BLaER1 (cell line): ENCODE data around the gene HIPK4.
"Not testable (repeated sequence)": the region's sequence is repeated elsewhere in the genome, so short reads cannot be mapped to it uniquely, and the experiment has no call there.

Experiments
- H3K27ac ChIP-seq: shearing (Covaris generic); formaldehyde crosslinking; 2 replicates; pipeline ENCODE4 v1.8.1; 2022
- H3K27me3 ChIP-seq: shearing (Covaris generic); formaldehyde crosslinking; 2 replicates; pipeline ENCODE4 v1.8.1; 2022
- H3K36me3 ChIP-seq: shearing (Covaris generic); formaldehyde crosslinking; 2 replicates; pipeline ENCODE4 v1.8.1; 2022
- H3K4me1 ChIP-seq: shearing (Covaris generic); formaldehyde crosslinking; 2 replicates; pipeline ENCODE4 v1.8.1; 2022
- H3K4me2 ChIP-seq: shearing (Covaris generic); formaldehyde crosslinking; 2 replicates; pipeline ENCODE4 v1.8.1; 2022
- H3K4me3 ChIP-seq: shearing (Covaris generic); formaldehyde crosslinking; 2 replicates; pipeline ENCODE4 v1.8.1; 2022
- H3K9ac ChIP-seq: shearing (Covaris generic); formaldehyde crosslinking; 2 replicates; pipeline ENCODE4 v1.8.1; 2022
- H3K9me3 ChIP-seq: shearing (Covaris generic); formaldehyde crosslinking; 2 replicates; pipeline ENCODE4 v1.8.1; 2022
- H4K20me1 ChIP-seq: shearing (Covaris generic); formaldehyde crosslinking; 2 replicates; pipeline ENCODE4 v1.8.1; 2022
- Cebpa-rat ChIP-seq: shearing (Covaris generic); IDR thresholded peaks from 2 replicates; pipeline ENCODE4 v1.8.1; 2022

The HIPK4 gene

DNA sequence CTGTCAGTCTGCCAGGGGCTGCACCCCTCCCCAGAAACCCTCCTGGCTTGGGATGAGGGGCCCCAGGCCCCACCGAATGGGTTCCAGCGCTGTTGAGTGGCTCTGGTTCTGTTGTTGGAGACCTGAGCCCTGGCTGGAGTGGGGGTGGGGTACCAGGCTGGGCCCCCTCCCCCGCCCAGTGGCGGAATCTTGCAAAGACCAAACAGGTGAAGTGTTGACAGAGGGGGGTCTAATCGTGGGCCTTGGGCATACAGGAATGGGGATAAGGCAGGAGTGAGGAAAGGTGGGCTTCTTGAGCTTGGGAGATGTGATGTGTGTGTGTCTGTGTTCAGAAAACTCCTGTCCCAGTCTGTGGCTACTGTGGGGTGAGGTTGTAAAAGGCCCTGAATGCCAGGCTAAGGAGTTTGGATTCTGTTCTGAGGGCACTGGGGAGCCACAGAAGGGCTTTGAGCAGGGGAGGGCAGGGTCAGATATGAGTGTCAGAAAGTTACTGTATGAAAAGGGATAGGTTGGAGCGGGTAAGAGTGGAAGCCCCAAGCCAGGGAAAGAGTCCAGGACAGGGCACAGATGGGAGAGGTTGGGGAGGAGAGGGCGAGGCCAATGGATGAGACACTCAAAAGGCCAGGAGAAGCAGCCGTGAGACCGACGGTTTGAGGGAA is at the start of gene HIPK4:
Gene HIPK4 (minus strand): TSS at position 98 of the 659 bp plus-strand sequence. CDS start 279 bp downstream, outside the sequence.
- H3K27me3 ChIP-seq = no peaks in the 10 kb centered on the region
- peaks cover 5% of the 10 kb centered on the region; the same call in 1 of the 2 replicates for H3K4me1 ChIP-seq
- no peaks in the 10 kb centered on the region for H4K20me1 ChIP-seq
- no peak within 1 kb of the TSS for H3K4me3 ChIP-seq
- TF ChIP-seq Cebpa-rat = no peak
- no peak within 1 kb of the TSS for H3K27ac ChIP-seq
- no peaks in the 10 kb centered on the region for H3K9me3 ChIP-seq
- H3K4me2 ChIP-seq = no peak within 1 kb of the TSS
- H3K9ac ChIP-seq = no peak within 1 kb of the TSS
- no peaks in the 10 kb centered on the region for H3K36me3 ChIP-seq

- Histone ChIP-seq H3K36me3 (peaks cover 24% of the 10 kb centered on the region), H3K9ac (no peak overlapping the region), H3K4me3 (no peak overlapping the region), H3K4me1 (peaks cover 30% of the 10 kb centered on the region), H3K27ac (no peak overlapping the region), H3K27me3 (no peaks in the 10 kb centered on the region), H3K9me3 (no peaks in the 10 kb centered on the region), H4K20me1 (peaks cover 24% of the 10 kb centered on the region), H3K4me2 (no peak overlapping the region)
- no peak for TF ChIP-seq Cebpa-rat
These were observed 48.3 kb upstream of the HIPK4 start for GRCh38 chr19:40438284-40438683.

DNA sequence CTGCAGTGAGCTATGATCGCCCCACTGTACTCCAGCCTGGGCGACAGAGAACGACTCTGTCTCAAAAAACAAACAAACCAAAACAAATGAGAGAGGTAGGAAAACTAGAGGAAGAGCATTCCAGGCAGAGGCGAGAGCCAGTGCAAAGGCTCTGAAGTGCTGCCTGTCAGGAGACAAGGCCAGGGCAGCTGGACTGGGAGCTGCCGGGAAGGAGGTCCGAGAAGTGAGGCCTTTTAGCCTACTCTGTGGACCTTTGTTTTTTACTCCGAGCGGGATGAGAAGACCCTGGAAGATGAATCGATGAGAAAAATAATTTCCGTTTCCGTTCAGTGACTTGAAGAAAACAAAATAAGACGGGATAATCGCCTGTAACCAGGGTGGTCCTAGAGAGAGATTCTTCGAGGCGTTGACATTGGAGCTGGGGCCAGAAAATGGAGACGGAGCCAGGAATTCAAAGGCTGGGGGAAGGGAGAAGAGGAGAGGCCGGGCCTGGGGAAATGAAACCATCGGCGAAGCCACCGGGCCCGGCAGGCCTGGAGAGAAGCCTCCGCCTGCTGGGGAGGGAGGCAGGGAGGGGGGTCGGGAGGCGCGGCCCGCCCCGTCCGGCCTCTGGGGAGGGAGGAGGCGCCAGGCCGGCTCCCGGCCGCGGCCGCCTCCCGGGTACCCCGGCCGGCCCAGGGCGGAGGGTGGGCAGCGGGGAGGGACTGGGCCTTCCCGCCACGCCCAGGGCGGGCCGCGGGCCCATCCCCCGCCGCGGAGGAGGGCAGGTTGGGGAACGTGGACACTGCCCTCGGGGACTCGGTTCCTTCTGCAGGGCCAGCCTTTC is 43.6 kb upstream of the HIPK4 start:
- no peak for TF ChIP-seq Cebpa-rat
- no peaks in the 10 kb centered on the region for H3K36me3 ChIP-seq

DNA sequence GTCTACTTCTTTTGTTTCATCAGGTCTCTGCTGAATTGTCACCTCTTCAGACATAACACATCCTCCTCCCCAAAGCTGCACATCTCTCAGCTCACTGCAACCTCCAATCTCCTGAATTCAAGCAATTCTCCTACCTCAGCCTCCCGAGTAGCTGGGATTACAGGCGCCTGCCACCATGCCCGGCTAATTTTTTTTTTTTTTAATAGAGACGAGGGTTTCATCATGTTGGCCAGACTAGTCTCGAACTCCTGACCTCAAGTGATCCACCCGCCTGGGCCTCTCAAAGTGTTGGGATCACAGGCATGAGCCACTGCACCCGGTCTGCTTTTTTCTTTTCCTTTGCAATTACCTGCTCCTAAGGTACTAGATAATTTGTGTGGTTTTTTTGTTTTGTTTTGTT is 42.8 kb upstream of the HIPK4 start:
- not testable (repeated sequence) for H3K36me3 ChIP-seq, H3K27me3 ChIP-seq, H4K20me1 ChIP-seq, H3K9me3 ChIP-seq
- H3K27ac ChIP-seq = peak overlapping the region; percentile 91
- peaks cover 33% of the 10 kb centered on the region for H3K4me1 ChIP-seq
- H3K9ac ChIP-seq = peak overlapping the region; percentile 86
- H3K4me3 ChIP-seq = peak overlapping the region; percentile 63
- H3K4me2 ChIP-seq = peak overlapping the region; percentile 93

More for the DNA sequence above, 43.6 kb upstream of the HIPK4 start:
- Histone ChIP-seq H3K9me3 (no peaks in the 10 kb centered on the region), H3K4me3 (peak overlapping the region; percentile 63), H3K27me3 (no peaks in the 10 kb centered on the region), H3K9ac (peak overlapping the region; percentile 86), H3K27ac (peak overlapping the region; percentile 91), H3K4me1 (peaks cover 33% of the 10 kb centered on the region), H3K4me2 (peak overlapping the region; percentile 93), H4K20me1 (no peaks in the 10 kb centered on the region)

GRCh38 chr19:40431698-40432097 is 41.7 kb upstream of the HIPK4 start:
- Histone ChIP-seq H3K4me2 (no peak overlapping the region), H3K27me3 (no peaks in the 10 kb centered on the region), H3K4me1 (peaks cover 38% of the 10 kb centered on the region), H4K20me1 (no peaks in the 10 kb centered on the region), H3K27ac (no peak overlapping the region), H3K36me3 (no peaks in the 10 kb centered on the region), H3K9ac (no peak overlapping the region), H3K9me3 (no peaks in the 10 kb centered on the region), H3K4me3 (no peak overlapping the region)
- TF ChIP-seq Cebpa-rat = no peak

DNA sequence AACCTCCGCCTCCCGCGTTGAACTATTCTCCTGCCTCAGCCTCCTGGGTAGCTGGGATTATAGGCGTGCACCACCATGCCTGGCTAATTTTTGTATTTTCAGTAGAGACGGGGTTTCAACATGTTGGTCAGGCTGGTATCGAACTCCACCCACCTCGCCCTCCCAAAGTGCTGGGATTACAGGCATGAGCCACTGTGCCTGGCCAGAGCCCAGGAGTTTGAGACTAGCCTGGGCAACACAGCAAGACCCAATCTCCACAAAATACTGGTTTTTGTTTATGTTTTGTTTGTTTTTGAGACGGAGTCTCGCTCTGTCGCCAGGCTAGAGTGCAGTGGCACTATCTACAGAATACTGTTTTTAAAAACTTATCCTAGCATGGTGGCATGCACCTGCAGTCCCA is 40.3 kb upstream of the HIPK4 start:
- H3K27me3 ChIP-seq, H3K36me3 ChIP-seq, H3K27ac ChIP-seq, H3K9ac ChIP-seq, H3K9me3 ChIP-seq, H3K4me3 ChIP-seq, H4K20me1 ChIP-seq, H3K4me2 ChIP-seq: not testable (repeated sequence)
- H3K4me1 ChIP-seq = peaks cover 41% of the 10 kb centered on the region

- not testable (repeated sequence) for H3K9ac ChIP-seq, H4K20me1 ChIP-seq, H3K4me2 ChIP-seq, H3K27me3 ChIP-seq, H3K36me3 ChIP-seq, H3K4me3 ChIP-seq, H3K27ac ChIP-seq, H3K9me3 ChIP-seq
- TF ChIP-seq Cebpa-rat = peak; percentile 33; the same call in 1 of the 2 replicates
- peaks cover 39% of the 10 kb centered on the region for H3K4me1 ChIP-seq
These were observed 38.2 kb upstream of the HIPK4 start for GRCh38 chr19:40428197-40428596.

DNA sequence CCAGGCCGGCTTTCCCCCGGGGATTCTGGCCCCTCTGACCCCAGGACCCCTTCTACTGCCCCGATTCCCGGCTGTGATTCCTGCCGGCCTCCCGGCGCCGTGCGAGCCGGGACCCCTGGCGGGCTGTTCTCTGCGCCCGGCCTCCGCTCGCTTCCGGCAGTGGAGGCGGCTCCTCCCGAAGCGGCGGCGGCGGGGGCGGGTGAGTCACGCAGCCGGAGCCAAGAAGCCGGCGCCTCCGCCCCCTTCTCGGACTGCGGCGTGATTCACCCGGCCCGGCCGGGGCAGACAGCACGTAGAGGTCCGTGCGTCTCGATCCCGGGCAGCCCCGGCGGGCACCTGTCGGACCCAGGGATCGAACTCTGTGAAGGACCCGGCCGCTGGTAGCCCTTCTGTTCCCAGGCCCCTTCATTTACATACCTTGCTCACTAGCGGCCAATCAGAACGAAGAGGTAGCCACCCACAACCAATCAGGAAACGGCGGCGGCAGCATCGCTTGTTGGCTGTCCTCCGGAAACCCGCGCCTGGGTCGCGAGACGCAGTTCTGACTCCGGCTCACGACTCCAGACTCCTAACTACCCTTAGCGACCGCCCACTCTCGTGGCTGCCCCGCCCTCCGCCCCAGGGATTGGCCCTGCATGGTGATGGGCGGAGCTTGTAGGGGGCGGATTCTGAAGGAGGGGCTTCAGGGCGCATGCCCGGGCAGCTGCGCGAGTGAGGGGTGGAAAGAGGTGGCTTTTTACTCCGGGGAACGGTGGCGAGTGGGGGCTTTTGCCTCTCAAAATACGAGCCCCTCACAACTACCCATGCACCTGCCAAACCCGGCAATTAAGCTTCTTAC is 35.7 kb upstream of the HIPK4 start, which contains the start of gene SERTAD1:
Gene SERTAD1 (minus strand): TSS at position 543 of the 838 bp plus-strand sequence. CDS start 2,446 bp downstream, outside the sequence.
- peak within 1 kb of the TSS; percentile 91 for H3K4me2 ChIP-seq
- no peak for TF ChIP-seq Cebpa-rat
- peaks cover 38% of the 10 kb centered on the region for H3K4me1 ChIP-seq
- H3K36me3 ChIP-seq = peaks cover 13% of the 10 kb centered on the region
- H4K20me1 ChIP-seq = no peaks in the 10 kb centered on the region
- peak within 1 kb of the TSS; percentile 93 for H3K27ac ChIP-seq
- no peaks in the 10 kb centered on the region for H3K9me3 ChIP-seq
- H3K4me3 ChIP-seq = peak within 1 kb of the TSS; percentile 92
- no peaks in the 10 kb centered on the region for H3K27me3 ChIP-seq
- peak within 1 kb of the TSS; percentile 91 for H3K9ac ChIP-seq

DNA sequence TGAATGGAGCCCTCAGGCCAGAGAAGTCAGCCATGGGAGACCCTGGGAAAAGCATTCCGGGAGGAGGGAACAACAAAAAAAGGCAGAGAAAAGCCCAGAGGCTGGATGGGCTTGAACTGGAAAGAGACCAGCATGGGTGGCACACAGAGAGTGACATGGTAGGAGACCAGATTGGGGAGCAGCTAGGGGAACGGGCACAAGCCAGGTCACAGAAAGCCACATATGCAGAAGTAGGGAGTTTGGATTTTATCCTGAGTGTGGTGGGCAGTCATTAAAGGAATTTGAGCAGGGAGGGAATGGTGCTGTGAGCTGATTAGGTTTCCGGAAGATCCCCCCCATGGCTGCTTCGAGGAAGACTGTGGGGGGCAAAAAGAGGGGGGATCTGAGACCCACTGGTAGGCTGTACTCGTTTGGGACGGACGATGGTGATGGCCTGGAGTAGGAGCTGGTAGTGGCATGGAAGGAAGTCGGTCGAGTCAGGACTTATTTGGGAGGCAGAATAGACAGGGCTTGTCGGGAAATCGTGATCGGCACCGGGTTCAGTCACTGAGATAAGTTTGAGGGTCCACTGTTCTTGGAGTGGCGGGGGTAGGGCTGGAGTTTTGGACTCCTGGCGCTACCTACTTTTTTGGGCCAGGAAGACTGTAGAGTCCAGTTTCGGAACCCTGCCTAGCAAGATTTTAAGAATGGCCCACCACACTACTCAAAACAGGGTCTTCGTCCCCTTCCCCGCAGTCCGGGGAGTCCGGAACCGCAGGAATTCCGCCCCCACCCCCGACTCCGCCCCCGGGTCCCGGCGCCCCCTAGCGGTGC is 34.9 kb upstream of the HIPK4 start:
- H3K9me3 ChIP-seq = no peaks in the 10 kb centered on the region

More for the DNA sequence above, 34.9 kb upstream of the HIPK4 start:
- Histone ChIP-seq H3K4me3 (peak overlapping the region; percentile 92), H3K4me1 (peaks cover 45% of the 10 kb centered on the region), H4K20me1 (no peaks in the 10 kb centered on the region), H3K27me3 (no peaks in the 10 kb centered on the region), H3K36me3 (peaks cover 13% of the 10 kb centered on the region), H3K4me2 (peak overlapping the region; percentile 91), H3K9ac (peak overlapping the region; percentile 91), H3K27ac (peak overlapping the region; percentile 93)
- TF ChIP-seq Cebpa-rat = no peak
